GM19467 (cell line): ENCODE measurements around the gene ATP4A.
A peak's percentile ranks its signal among the peaks of the same experiment; 100 is the strongest.
"Not testable (repeated sequence)": the region's sequence is repeated elsewhere in the genome, so short reads cannot be mapped to it uniquely, and the experiment has no call there.

Source experiments
- ATAC-seq: cut with Tn5 transposase; IDR thresholded peaks from one replicate; pipeline ENCODE4 v1.9.1; 2021; ENCODE audit warnings: mild to moderate bottlenecking, moderate library complexity; ENCODE audit not compliant: unreplicated experiment

Gene ATP4A

GRCh38 chr19:35563207-35563829, at the start of gene ATP4A:
Gene ATP4A (minus strand): TSS chr19:35563658. CDS start chr19:35563629, 29 bp downstream.
- ATAC-seq: no peak

GRCh38 chr19:35612559-35613321, 49.3 kb upstream of the ATP4A start, which contains the start of gene HAUS5:
Gene HAUS5 (plus strand): TSS chr19:35612735. CDS start chr19:35612795, 60 bp downstream.
- ATAC-seq: peak; percentile 59

- no peak for ATAC-seq
Measured at GRCh38 chr19:35612224-35612558, 48.7 kb upstream of the ATP4A start.

- no peak for ATAC-seq
Measured at GRCh38 chr19:35609851-35610353, 46.4 kb upstream of the ATP4A start.

- no peak for ATAC-seq
Measured at GRCh38 chr19:35608251-35608650, 44.8 kb upstream of the ATP4A start.

- no peak for ATAC-seq
Measured at GRCh38 chr19:35607661-35608060, 44.2 kb upstream of the ATP4A start.

GRCh38 chr19:35607170-35607569, 43.7 kb upstream of the ATP4A start:
- ATAC-seq: not testable (repeated sequence)

GRCh38 chr19:35604436-35604835, 41.0 kb upstream of the ATP4A start:
- ATAC-seq: not testable (repeated sequence)

GRCh38 chr19:35601971-35602370, 38.5 kb upstream of the ATP4A start:
- no peak for ATAC-seq

GRCh38 chr19:35596366-35596999, 33.0 kb upstream of the ATP4A start:
- ATAC-seq: no peak

- no peak for ATAC-seq
Measured at GRCh38 chr19:35595928-35596327, 32.5 kb upstream of the ATP4A start.

- ATAC-seq: not testable (repeated sequence)
Measured at GRCh38 chr19:35595026-35595425, 31.6 kb upstream of the ATP4A start.

GRCh38 chr19:35592226-35592625, 28.8 kb upstream of the ATP4A start:
- no peak for ATAC-seq

- ATAC-seq: no peak
Measured at GRCh38 chr19:35590875-35591274, 27.4 kb upstream of the ATP4A start.

- no peak for ATAC-seq
Measured at GRCh38 chr19:35587321-35587720, 23.9 kb upstream of the ATP4A start.

GRCh38 chr19:35585848-35586247, 22.4 kb upstream of the ATP4A start, which contains the start of gene PMIS2:
Gene PMIS2 (plus strand): TSS chr19:35586173. CDS start chr19:35586260, 87 bp downstream.
- no peak for ATAC-seq

- ATAC-seq: no peak
Measured at GRCh38 chr19:35582760-35583159, 19.3 kb upstream of the ATP4A start.

GRCh38 chr19:35578707-35579106, 15.2 kb upstream of the ATP4A start:
- ATAC-seq: no peak

- no peak for ATAC-seq
Measured at GRCh38 chr19:35577918-35578317, 14.5 kb upstream of the ATP4A start.

GRCh38 chr19:35571406-35571965, 8.0 kb upstream of the ATP4A start:
- no peak for ATAC-seq

- ATAC-seq: no peak
Measured at GRCh38 chr19:35569281-35569781, 5.9 kb upstream of the ATP4A start.
